ENCODE data around the gene CHGA. TPM values are rescaled to one million over a fixed set of nuclear protein-coding genes. Genes with fewer than 3 reads are reported as not detected.

The CHGA gene
- total and polyA plus RNA-seq, 12 donors = 0.14 TPM; not detected in 11

DNA sequence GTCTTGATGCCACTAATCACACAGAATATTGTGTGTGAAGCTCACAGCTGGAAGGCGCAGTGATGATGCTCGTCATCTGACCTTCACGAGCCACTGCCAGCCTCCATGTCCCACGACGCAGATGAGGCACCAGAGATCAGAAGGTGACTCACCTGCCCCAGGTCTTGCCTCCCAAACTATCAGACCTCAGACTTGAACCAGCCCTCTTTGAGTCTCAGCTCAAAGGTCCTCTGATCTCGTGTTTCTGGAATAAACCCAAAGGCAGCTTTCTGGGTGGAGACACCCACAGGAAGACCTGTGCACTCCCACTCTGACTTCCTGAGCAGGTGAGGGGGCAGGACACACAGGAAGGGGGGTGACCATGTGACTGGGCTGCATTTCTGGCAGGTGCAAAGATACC is 19.6 kb upstream of the CHGA start:
- DNase-seq (no peak), ATAC-seq (no peak)
- Histone ChIP-seq H3K27ac (no peak overlapping the region), H3K4me1 (peaks cover 0 to 12% (median 0%) of the 10 kb centered on the region in 9 donors), H3K27me3 (peaks cover 0 to 57% (median 20%) of the 10 kb centered on the region in 7 donors), H3K9me3 (no peaks in the 10 kb centered on the region), H3K36me3 (no peaks in the 10 kb centered on the region), H3K4me3 (no peak overlapping the region)
- intact Hi-C loops (cut with DNase I) = no loop called here
- 70 to 72% methylated on average over 6 of the region's 6 CpGs for WGBS, 2 donors
- TF ChIP-seq, protein P1, sequence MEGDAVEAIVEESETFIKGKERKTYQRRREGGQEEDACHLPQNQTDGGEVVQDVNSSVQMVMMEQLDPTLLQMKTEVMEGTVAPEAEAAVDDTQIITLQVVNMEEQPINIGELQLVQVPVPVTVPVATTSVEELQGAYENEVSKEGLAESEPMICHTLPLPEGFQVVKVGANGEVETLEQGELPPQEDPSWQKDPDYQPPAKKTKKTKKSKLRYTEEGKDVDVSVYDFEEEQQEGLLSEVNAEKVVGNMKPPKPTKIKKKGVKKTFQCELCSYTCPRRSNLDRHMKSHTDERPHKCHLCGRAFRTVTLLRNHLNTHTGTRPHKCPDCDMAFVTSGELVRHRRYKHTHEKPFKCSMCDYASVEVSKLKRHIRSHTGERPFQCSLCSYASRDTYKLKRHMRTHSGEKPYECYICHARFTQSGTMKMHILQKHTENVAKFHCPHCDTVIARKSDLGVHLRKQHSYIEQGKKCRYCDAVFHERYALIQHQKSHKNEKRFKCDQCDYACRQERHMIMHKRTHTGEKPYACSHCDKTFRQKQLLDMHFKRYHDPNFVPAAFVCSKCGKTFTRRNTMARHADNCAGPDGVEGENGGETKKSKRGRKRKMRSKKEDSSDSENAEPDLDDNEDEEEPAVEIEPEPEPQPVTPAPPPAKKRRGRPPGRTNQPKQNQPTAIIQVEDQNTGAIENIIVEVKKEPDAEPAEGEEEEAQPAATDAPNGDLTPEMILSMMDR (IDR thresholded peaks at IDR 0.05) = no peak

DNA sequence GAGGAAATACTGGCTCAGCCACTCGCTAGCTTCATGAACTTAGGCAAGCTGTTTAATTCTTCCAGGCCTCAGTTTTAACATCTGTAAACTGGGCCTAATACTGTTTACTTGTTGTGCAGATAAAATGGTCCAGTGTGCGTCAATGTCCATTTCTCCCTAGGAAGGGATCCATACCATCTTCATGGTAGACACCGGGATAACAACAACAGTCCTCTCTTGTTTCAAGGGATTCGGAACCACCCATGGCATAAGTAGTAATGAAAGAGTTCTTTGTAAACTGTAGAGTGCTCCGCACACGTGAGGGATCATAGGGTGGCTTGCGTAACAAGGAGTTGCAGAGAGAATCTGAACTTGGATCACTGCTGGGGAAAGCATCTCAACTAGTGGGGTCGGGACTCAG is 17.3 kb upstream of the CHGA start:
- DNase-seq (no peak), ATAC-seq (no peak)
- Histone ChIP-seq H3K36me3 (no peaks in the 10 kb centered on the region), H3K4me3 (no peak overlapping the region), H3K4me1 (peaks cover 0 to 12% (median 0%) of the 10 kb centered on the region in 9 donors), H3K27me3 (peaks cover 0 to 64% (median 20%) of the 10 kb centered on the region in 7 donors), H3K9me3 (no peaks in the 10 kb centered on the region), H3K27ac (no peak overlapping the region)
- TF ChIP-seq, protein P1 (IDR thresholded peaks at IDR 0.05) = no peak
- intact Hi-C loops (cut with DNase I) = no loop called here
- whole genome bisulfite sequencing, 2 donors = 73 to 84% methylated on average over 8 of the region's 8 CpGs

DNA sequence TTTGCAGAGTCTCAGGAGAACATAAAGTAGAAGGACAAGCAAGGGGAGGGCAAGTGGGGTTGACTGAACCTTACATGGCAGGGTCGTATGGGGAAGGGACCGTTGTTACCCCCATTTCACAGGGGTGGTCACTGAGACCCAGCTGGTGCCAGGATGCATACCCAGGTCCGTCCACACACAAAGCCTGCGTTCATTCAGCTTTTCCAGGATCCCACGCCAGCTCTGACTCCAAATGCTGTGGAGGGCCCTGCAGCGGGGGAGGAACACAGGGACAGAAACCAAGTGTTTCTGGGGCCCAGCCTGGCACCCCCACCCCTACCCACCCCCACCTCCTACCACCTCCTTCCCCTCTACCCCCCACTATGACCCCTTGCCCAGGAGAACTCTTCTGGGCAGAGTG is 16.5 kb upstream of the CHGA start:
- TF ChIP-seq, protein P1 (IDR thresholded peaks at IDR 0.05) = no peak
- ATAC-seq = no peak
- intact Hi-C loops (cut with DNase I) = no loop called here
- H3K36me3 ChIP-seq = no peaks in the 10 kb centered on the region
- H3K4me3 ChIP-seq = no peak overlapping the region
- no peaks in the 10 kb centered on the region for H3K9me3 ChIP-seq
- WGBS, 2 donors = 76 to 83% methylated on average over 6 of the region's 6 CpGs
- H3K27me3 ChIP-seq = peaks cover 0 to 58% (median 20%) of the 10 kb centered on the region in 7 donors
- no peak overlapping the region for H3K27ac ChIP-seq
- DNase-seq = no peak
- peaks cover 0 to 12% (median 0%) of the 10 kb centered on the region in 9 donors for H3K4me1 ChIP-seq

DNA sequence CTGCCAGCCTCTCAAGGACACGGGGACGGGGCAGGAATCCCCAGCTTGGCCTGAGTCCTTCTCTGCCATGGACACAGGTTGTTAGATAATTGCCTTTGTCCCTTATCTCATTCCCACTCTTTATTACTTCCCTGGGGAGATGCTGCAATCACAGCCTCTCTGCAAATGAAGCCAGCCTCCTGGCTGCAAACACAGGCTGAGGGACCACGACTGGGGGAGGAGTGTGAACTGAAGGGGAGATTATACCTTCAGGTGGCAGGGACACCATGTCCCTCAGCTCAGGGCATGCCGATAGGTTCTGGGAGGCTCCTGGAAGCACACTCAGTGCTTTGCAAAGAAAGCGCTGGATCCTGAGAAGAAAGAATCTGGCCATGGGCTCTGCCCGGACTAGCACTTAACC is 16.1 kb upstream of the CHGA start:
- Histone ChIP-seq H3K4me3 (no peak overlapping the region), H3K27me3 (peaks cover 0 to 54% (median 17%) of the 10 kb centered on the region in 7 donors), H3K27ac (no peak overlapping the region), H3K36me3 (no peaks in the 10 kb centered on the region), H3K4me1 (peaks cover 0 to 12% (median 0%) of the 10 kb centered on the region in 9 donors), H3K9me3 (no peaks in the 10 kb centered on the region)
- ATAC-seq (no peak), DNase-seq (no peak)
- intact Hi-C loops (cut with DNase I) = no loop called here
- TF ChIP-seq, protein P1 (IDR thresholded peaks at IDR 0.05) = no peak
- 32 to 36% methylated on average over 6 of the region's 6 CpGs for WGBS, 2 donors

All from heart right ventricle (tissue), 16 donors.